Prostate gland (tissue), 2 donors: ENCODE results near the gene S100A7A. TPM values are rescaled to one million over a fixed set of nuclear protein-coding genes. Genes with fewer than 3 reads are reported as not detected.

Source experiments
- DNase-seq: peaks from one replicate; pipeline ENCODE4 v3.0.0-alpha.2; 2019; ENCODE audit warnings: low spot score
- H3K27ac ChIP-seq, 2 donors: fragments of 200-600 bp; sonication (generic); 2 replicates each; pipeline ENCODE4 v1.5.1; 2017 to 2019
- H3K27me3 ChIP-seq: fragments of 200-600 bp; sonication (generic); replicated peaks from 2 replicates; pipeline ENCODE4 v1.5.1; 2019; ENCODE audit not compliant: insufficient read depth
- H3K36me3 ChIP-seq, 2 donors: fragments of 200-600 bp; sonication (generic); 1 replicate in 1 of 2; 2 replicates in 1 of 2; pipeline versions ENCODE4 v1.5.1 to v1.8.1; 2017 to 2019
- H3K4me1 ChIP-seq: fragments of 200-600 bp; sonication (generic); replicated peaks from 2 replicates; pipeline ENCODE4 v1.5.1; 2019
- H3K4me3 ChIP-seq, 2 donors: fragments of 200-600 bp; sonication (generic); 2 replicates each; pipeline ENCODE4 v1.5.1; 2017 to 2019
- H3K9me3 ChIP-seq: fragments of 200-600 bp; sonication (generic); 2 replicates; pipeline ENCODE4 v1.5.1; 2017
- CTCF ChIP-seq, 4 experiments: fragments of 200-600 bp in 2 of 4; fragments of 450-650 bp in 2 of 4; sonication (generic) in 2 of 4; IDR thresholded peaks; 1 replicate in 3 of 4; 2 replicates in 1 of 4; pipeline ENCODE4 v1.5.1; 2016 to 2019; ENCODE audit warnings: antibody characterized with exemption in 4 of 4, mild to moderate bottlenecking in 2 of 4, moderate library complexity in 2 of 4
- POLR2A ChIP-seq: fragments of 450-650 bp; IDR thresholded peaks from one replicate; pipeline ENCODE4 v1.6.1; 2016; ENCODE audit warnings: antibody characterized with exemption, mild to moderate bottlenecking
- POLR2AphosphoS5 ChIP-seq: sonication (generic); formaldehyde crosslinking; IDR thresholded peaks from one replicate; pipeline ENCODE4 v1.6.1; 2017; ENCODE audit warnings: antibody characterized with exemption
- WGBS: methylation state at CpG from one replicate; pipeline ENCODE4 v1.1.5; 2018; 5-methylcytosine and 5-hydroxymethylcytosine counted together
- intact Hi-C: fragments of 100-400 bp; cut with DNase I; formaldehyde crosslinking; loops from one replicate; pipeline ENCODE4 v1.14.2; 2022
- total RNA-seq, 2 donors: library from RNA; depleted of rRNA; stranded (reverse); fragments of >200 nt; gene quantifications; one replicate each; pipeline ENCODE4 v1.1.0, GENCODE V29; 2016

The S100A7A gene
- total RNA-seq, 2 donors from 2014 or later: not detected

GRCh38 chr1:153394391-153394790, 21.9 kb upstream of the S100A7A start:
- no peak for DNase-seq
- Histone ChIP-seq H3K4me1 (no peaks in the 10 kb centered on the region), H3K27ac (no peak overlapping the region), H3K4me3 (no peak overlapping the region), H3K27me3 (no peaks in the 10 kb centered on the region), H3K9me3 (no peaks in the 10 kb centered on the region), H3K36me3 (no peaks in the 10 kb centered on the region)
- 75% methylated on average over 5 of the region's 5 CpGs for WGBS
- intact Hi-C loops: no loop called here
- no peak for TF ChIP-seq POLR2AphosphoS5
- TF ChIP-seq POLR2A: no peak
- TF ChIP-seq CTCF (IDR thresholded peaks at IDR 0.05): no peak

DNA sequence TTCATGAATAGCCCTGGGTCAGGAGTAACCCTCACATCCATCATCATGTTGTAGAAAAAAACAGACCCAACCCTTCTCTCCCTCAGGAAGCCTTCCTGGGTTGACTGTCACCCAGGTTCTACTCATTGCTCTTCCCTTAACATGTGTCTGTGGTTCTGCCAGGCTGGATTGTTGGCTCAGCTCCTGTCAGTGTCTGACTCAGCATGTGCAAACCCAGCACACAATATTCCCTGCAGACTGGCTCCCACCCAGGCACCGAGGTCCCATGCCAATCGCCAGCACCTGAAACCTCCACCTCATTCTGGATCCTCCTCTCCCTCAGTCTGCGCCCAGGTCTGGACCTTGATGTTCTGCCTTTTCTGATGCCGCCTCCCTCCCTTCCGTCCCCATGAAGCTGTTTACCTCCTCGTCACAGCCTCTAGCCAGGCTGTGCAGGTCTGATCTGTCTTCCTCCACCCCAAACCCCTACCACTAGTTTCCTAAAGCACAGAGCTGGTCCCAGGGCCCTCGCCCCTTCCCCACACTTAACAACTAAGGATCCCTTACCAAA, 21.1 kb upstream of the S100A7A start:
- intact Hi-C loops: no loop called here
- Histone ChIP-seq H3K9me3 (no peaks in the 10 kb centered on the region), H3K27ac (no peak overlapping the region), H3K4me3 (no peak overlapping the region), H3K27me3 (no peaks in the 10 kb centered on the region), H3K36me3 (no peaks in the 10 kb centered on the region), H3K4me1 (no peaks in the 10 kb centered on the region)
- TF ChIP-seq POLR2AphosphoS5: no peak
- no peak for TF ChIP-seq CTCF (IDR thresholded peaks at IDR 0.05)
- TF ChIP-seq POLR2A: no peak
- 57% methylated on average over 7 of the region's 7 CpGs for WGBS
- no peak for DNase-seq

- no peaks in the 10 kb centered on the region for H3K4me1 ChIP-seq
- no peak overlapping the region for H3K27ac ChIP-seq
- DNase-seq: no peak
- H3K27me3 ChIP-seq: no peaks in the 10 kb centered on the region
- WGBS: 81% methylated on average over 6 of the region's 6 CpGs
- no peak overlapping the region for H3K4me3 ChIP-seq
- TF ChIP-seq POLR2A: no peak
- no peak for TF ChIP-seq CTCF (IDR thresholded peaks at IDR 0.05)
- no peak for TF ChIP-seq POLR2AphosphoS5
- H3K36me3 ChIP-seq: no peaks in the 10 kb centered on the region
- no peaks in the 10 kb centered on the region for H3K9me3 ChIP-seq
- intact Hi-C loops: no loop called here
Observed at GRCh38 chr1:153395776-153396175, 20.5 kb upstream of the S100A7A start.

- intact Hi-C loops: no loop called here
- H3K4me3 ChIP-seq: no peak overlapping the region
- H3K36me3 ChIP-seq: no peaks in the 10 kb centered on the region
- no peaks in the 10 kb centered on the region for H3K9me3 ChIP-seq
- H3K4me1 ChIP-seq: no peaks in the 10 kb centered on the region
- TF ChIP-seq POLR2A: no peak
- no peak for TF ChIP-seq POLR2AphosphoS5
- TF ChIP-seq CTCF (IDR thresholded peaks at IDR 0.05): no peak
- no peak for DNase-seq
- no peaks in the 10 kb centered on the region for H3K27me3 ChIP-seq
- 78% methylated on average over 6 of the region's 6 CpGs for WGBS
- H3K27ac ChIP-seq: no peak overlapping the region
Observed at GRCh38 chr1:153396461-153396860, 19.9 kb upstream of the S100A7A start.
